Karpas-422 (cell line): Measurements from ENCODE around the gene RPL10A. TPM values are rescaled to one million over a fixed set of nuclear protein-coding genes. Genes with fewer than 3 reads are reported as not detected.
A peak's percentile ranks its signal among the peaks of the same experiment; 100 is the strongest.

Experiments used
- DNase-seq: peaks from one replicate; pipeline ENCODE4 v3.0.0-alpha.2; 2015
- H2AFZ ChIP-seq: fragments of 200-600 bp; sonication (generic); 2 replicates; pipeline ENCODE4 v1.6.1; 2014; ENCODE audit warnings: antibody characterized with exemption, low read length, mixed read lengths
- H3K27ac ChIP-seq: fragments of 200-600 bp; sonication (generic); 2 replicates; pipeline ENCODE4 v1.5.1; 2014; ENCODE audit warnings: mild to moderate bottlenecking, low read length, moderate library complexity
- H3K27me3 ChIP-seq: fragments of 200-600 bp; sonication (generic); 2 replicates; pipeline ENCODE4 v1.6.1; 2014; ENCODE audit warnings: low read length, mixed read lengths
- H3K36me3 ChIP-seq: fragments of 200-600 bp; sonication (generic); 2 replicates; pipeline ENCODE4 v1.6.1; 2014; ENCODE audit warnings: low read length, mixed read lengths; ENCODE audit not compliant: insufficient read depth
- H3K4me1 ChIP-seq: fragments of 200-600 bp; sonication (generic); 2 replicates; pipeline ENCODE4 v1.6.1; 2014; ENCODE audit warnings: mild to moderate bottlenecking, low read length, mixed read lengths
- H3K4me2 ChIP-seq: fragments of 200-600 bp; sonication (generic); 2 replicates; pipeline ENCODE4 v1.6.1; 2014; ENCODE audit warnings: low read length, low read depth, mild to moderate bottlenecking; ENCODE audit not compliant: poor library complexity, severe bottlenecking
- H3K4me3 ChIP-seq: fragments of 200-600 bp; sonication (generic); 2 replicates; pipeline ENCODE4 v1.5.1; 2014; ENCODE audit warnings: mild to moderate bottlenecking, antibody characterized with exemption, low read length, mixed read lengths
- H3K79me2 ChIP-seq: fragments of 200-600 bp; sonication (generic); 2 replicates; pipeline ENCODE4 v1.6.1; 2014; ENCODE audit warnings: mild to moderate bottlenecking, low read length, mixed read lengths
- H3K9ac ChIP-seq: fragments of 200-600 bp; sonication (generic); 2 replicates; pipeline ENCODE4 v1.6.0; 2014; ENCODE audit warnings: low read length
- H3K9me2 ChIP-seq: fragments of 200-600 bp; sonication (generic), shearing (Covaris generic); replicated peaks from 2 replicates; pipeline ENCODE4 v1.6.0; 2014; ENCODE audit warnings: mild to moderate bottlenecking, low read length, moderate library complexity; ENCODE audit not compliant: insufficient read depth
- H3K9me3 ChIP-seq: fragments of 300-700, 200-600 bp; sonication (generic); 2 replicates; pipeline ENCODE4 v1.6.1; 2014; ENCODE audit warnings: low read length, mixed read lengths
- H4K20me1 ChIP-seq: fragments of 200-600 bp; sonication (generic); 2 replicates; pipeline ENCODE4 v1.6.1; 2014; ENCODE audit warnings: mild to moderate bottlenecking, antibody characterized with exemption, low read length, low read depth; ENCODE audit not compliant: insufficient read depth
- total RNA-seq: library from RNA; depleted of rRNA; stranded (reverse); fragments of >200 nt; shearing (Covaris generic); gene quantifications from 2 replicates; pipeline ENCODE4 v1.2.3, GENCODE V29; 2014; ENCODE audit warnings: low replicate concordance

Gene RPL10A
- total RNA-seq, 1 experiment from 2014 or later: 3,423 TPM

DNA sequence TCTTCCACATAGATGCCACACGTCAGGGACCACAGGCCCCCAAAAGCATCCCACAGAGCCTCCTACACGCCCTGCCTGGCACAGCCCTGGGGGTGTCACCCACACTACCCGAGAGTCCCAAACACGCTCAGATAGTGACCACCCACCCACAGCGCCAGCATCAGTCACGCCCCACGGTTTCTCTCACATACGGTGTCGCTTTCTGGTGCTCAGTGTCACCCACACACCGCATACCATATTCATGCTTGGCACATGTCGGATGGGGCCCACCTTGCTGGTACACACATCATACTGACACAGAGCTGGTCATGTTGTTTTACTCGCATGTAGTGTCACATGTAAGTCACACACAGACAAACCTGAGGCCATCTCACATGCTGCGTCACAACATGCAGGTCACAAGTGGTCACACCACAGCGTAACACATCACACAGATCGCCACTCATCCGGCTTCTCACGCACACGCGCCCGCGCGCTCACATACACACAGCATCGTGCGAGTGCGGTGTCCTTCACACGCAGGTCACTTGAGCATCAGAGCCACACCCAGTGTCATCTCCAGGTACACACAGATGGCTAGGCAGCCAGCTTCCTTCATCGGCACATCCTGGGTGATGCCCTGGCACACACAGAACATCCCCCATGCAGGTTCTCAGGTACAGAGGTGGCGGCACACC, 25.2 kb downstream of the RPL10A start:
- H2AFZ ChIP-seq: no peak overlapping the region
- H3K4me3 ChIP-seq: no peak overlapping the region
- no peak overlapping the region for H3K4me2 ChIP-seq
- H3K4me1 ChIP-seq: peaks cover 3% of the 10 kb centered on the region; the same call in 1 of the 2 replicates
- DNase-seq: no peak
- no peaks in the 10 kb centered on the region for H3K9me2 ChIP-seq
- H3K27me3 ChIP-seq: no peaks in the 10 kb centered on the region
- no peak overlapping the region for H3K27ac ChIP-seq
- no peaks in the 10 kb centered on the region for H3K9me3 ChIP-seq
- H3K36me3 ChIP-seq: no peaks in the 10 kb centered on the region
- H4K20me1 ChIP-seq: 0 out of 2 replicates have a peak, but pooled peaks cover 4% of the 10 kb centered on the region
- no peak overlapping the region for H3K9ac ChIP-seq
- no peaks in the 10 kb centered on the region for H3K79me2 ChIP-seq

DNA sequence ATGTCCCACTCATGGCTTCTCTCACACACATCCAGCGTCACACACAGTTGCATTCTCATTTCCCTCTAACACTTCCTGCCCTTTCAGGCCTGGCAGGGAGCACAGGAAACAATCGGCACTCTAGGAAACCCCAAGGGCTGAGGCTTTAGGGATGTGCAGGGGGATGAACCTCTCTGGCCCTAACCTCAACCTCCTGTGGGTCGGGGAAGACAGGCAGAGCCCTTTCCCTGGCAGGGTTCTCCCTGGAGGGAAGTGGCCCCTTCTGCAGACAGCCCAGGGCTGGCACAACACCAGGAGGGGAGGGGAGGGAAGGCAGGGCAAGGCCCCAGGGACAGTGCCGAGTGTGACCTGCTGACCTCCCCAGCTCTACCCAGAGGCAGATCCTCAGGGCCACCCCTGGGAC, 26.0 kb downstream of the RPL10A start:
- no peak overlapping the region for H2AFZ ChIP-seq
- peaks cover 3% of the 10 kb centered on the region; the same call in 1 of the 2 replicates for H3K4me1 ChIP-seq
- H3K79me2 ChIP-seq: no peaks in the 10 kb centered on the region
- H3K9ac ChIP-seq: no peak overlapping the region
- H4K20me1 ChIP-seq: 0 out of 2 replicates have a peak, but pooled peaks cover 4% of the 10 kb centered on the region
- no peaks in the 10 kb centered on the region for H3K36me3 ChIP-seq
- DNase-seq: no peak
- no peak overlapping the region for H3K27ac ChIP-seq
- no peaks in the 10 kb centered on the region for H3K27me3 ChIP-seq
- H3K9me3 ChIP-seq: no peaks in the 10 kb centered on the region
- H3K4me2 ChIP-seq: no peak overlapping the region
- no peaks in the 10 kb centered on the region for H3K9me2 ChIP-seq
- no peak overlapping the region for H3K4me3 ChIP-seq

DNA sequence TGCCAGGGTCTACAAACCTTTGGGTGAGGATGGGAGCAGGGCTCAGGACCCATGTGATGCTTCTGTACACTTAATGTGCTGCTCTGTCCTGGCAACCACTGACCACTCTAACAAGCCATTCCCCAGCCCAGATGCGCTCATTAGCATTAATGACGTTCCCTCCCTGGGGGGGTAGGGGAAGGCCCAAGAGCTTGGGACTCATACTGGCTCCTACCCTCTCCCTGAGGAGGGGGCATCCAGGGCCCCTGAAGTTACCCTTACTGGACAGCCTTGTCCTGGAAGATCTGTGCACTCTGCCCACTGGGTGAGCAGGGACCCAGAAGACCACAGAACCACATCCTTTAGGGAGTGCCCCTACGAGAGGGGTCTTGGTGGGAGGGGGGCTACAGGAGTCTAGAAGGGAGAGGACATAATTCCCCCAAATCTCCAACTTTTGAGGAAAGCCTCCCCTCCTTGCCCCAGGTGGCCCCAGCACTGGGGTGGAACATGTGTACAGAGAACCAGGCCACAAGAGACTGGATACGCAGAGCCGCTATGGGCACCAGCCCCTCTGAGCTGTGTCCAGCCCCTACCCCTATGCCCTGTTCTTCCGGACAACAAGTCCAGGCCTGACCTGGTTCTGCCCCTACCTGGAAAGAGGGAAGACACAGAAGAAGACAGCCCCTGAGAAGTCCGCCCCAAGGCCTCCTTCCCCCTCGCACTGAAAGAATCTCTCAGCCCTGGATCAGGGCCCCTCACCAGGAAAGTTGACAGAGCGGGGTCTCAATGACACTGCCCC, 27.2 kb downstream of the RPL10A start:
- no peaks in the 10 kb centered on the region for H3K79me2 ChIP-seq
- H3K9me3 ChIP-seq: no peaks in the 10 kb centered on the region
- H3K9me2 ChIP-seq: no peaks in the 10 kb centered on the region
- no peak for DNase-seq
- H3K4me3 ChIP-seq: no peak overlapping the region
- no peak overlapping the region for H3K4me2 ChIP-seq
- no peaks in the 10 kb centered on the region for H3K27me3 ChIP-seq
- peaks cover 3% of the 10 kb centered on the region; the same call in 1 of the 2 replicates for H3K4me1 ChIP-seq
- no peaks in the 10 kb centered on the region for H3K36me3 ChIP-seq
- H4K20me1 ChIP-seq: 0 out of 2 replicates have a peak, but pooled peaks cover 4% of the 10 kb centered on the region
- H3K9ac ChIP-seq: no peak overlapping the region
- no peak overlapping the region for H2AFZ ChIP-seq
- no peak overlapping the region for H3K27ac ChIP-seq

DNA sequence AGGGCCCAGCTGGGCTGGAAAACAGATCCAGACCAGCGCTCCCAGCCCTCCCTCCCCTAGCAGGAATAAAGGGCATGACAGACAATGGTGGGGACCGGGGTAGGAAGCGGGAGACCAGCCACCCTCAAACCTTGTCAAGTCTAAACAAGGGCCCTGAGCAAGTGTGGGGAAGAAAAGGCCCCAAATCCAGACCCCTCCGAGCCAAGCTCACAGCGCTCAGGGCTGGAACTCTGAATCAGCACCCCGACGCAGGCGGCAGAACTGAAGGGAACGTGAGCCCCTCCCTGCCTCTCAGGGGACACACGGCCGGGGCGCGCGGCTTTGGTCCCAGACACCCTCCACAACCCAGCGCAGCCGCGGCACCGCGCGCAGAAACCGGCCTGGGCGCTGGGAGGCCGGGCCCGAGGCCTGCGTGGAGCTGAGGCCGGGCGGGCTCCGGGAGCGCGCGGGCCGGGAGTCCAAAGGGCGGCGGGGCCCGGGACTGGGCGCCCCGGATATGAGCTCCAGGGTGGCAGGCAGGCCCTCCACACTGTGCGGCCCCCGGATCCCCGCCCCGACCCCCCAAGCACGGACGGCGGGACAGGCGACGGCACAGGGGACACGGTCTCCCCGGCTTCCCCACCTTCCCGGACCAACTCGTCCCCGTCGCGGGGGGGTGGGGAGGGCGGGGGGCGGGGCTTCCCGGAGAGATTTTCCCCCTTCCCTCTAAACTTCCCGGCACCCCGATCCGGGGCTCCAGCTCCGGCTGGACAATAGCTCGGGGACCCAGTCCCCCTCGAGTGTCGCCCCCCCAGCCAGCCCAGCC, 28.0 kb downstream of the RPL10A start:
- Histone ChIP-seq H3K9me3 (no peaks in the 10 kb centered on the region), H3K79me2 (no peaks in the 10 kb centered on the region), H3K9ac (0 out of 2 replicates have a peak overlapping the region, but pooled peaks have one; percentile 20), H3K9me2 (no peaks in the 10 kb centered on the region), H3K4me2 (peak overlapping the region; percentile 61), H3K4me3 (peak overlapping the region; percentile 61; the same call in 1 of the 2 replicates), H3K27me3 (no peaks in the 10 kb centered on the region), H3K36me3 (no peaks in the 10 kb centered on the region), H2AFZ (no peak overlapping the region), H3K4me1 (peaks cover 3% of the 10 kb centered on the region; the same call in 1 of the 2 replicates), H4K20me1 (0 out of 2 replicates have a peak, but pooled peaks cover 4% of the 10 kb centered on the region), H3K27ac (no peak overlapping the region)
- DNase-seq: no peak

DNA sequence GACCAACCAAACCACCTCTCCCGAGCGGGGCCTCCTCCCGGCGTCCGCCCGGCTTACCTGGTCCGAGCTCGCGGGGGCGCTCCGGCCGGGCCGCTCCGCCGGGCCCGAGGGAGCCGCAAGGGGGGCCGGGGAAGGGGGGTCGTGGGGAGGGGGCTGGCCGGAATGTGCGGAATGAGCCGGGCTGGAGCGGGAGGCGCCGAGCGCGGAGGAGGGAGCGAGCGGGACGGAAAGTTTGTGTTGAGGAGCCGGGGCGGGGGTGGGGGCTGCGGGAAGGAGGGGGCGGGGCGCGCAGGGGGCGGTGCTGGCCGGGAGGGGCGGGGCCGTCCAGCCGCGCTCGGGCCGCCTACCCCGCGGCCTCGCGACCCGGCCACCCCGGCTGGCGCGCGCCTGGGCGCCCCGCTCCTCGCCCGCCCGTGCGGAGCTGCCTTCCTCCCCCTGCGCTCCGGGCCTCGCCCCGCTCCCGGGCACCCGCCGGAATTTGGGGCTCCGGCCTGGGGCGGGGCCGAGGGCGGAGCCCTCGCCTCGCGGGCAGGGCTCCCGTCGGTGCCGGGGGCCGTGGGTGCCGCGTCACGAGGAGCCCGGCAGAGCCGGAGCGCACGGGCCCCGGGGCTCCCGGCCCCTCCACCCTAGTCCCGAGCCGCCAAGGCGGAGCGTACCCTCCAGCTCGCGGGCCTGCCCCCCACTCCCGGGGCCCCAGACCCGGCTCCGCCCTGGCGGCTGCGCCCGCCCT, 28.8 kb downstream of the RPL10A start, which contains the start of gene TEAD3:
Gene TEAD3 (minus strand): TSS at position 239 of the 730 bp plus-strand sequence.
- Histone ChIP-seq H3K79me2 (no peaks in the 10 kb centered on the region), H4K20me1 (0 out of 2 replicates have a peak, but pooled peaks cover 4% of the 10 kb centered on the region), H3K36me3 (no peaks in the 10 kb centered on the region), H3K4me3 (peak within 1 kb of the TSS; percentile 61), H3K4me1 (peaks cover 3% of the 10 kb centered on the region; the same call in 1 of the 2 replicates), H2AFZ (no peak within 1 kb of the TSS), H3K27me3 (no peaks in the 10 kb centered on the region), H3K4me2 (peak within 1 kb of the TSS; percentile 65), H3K9ac (peak within 1 kb of the TSS; percentile 45), H3K9me3 (no peaks in the 10 kb centered on the region), H3K27ac (no peak within 1 kb of the TSS), H3K9me2 (no peaks in the 10 kb centered on the region)
- peak; percentile 64 for DNase-seq

DNA sequence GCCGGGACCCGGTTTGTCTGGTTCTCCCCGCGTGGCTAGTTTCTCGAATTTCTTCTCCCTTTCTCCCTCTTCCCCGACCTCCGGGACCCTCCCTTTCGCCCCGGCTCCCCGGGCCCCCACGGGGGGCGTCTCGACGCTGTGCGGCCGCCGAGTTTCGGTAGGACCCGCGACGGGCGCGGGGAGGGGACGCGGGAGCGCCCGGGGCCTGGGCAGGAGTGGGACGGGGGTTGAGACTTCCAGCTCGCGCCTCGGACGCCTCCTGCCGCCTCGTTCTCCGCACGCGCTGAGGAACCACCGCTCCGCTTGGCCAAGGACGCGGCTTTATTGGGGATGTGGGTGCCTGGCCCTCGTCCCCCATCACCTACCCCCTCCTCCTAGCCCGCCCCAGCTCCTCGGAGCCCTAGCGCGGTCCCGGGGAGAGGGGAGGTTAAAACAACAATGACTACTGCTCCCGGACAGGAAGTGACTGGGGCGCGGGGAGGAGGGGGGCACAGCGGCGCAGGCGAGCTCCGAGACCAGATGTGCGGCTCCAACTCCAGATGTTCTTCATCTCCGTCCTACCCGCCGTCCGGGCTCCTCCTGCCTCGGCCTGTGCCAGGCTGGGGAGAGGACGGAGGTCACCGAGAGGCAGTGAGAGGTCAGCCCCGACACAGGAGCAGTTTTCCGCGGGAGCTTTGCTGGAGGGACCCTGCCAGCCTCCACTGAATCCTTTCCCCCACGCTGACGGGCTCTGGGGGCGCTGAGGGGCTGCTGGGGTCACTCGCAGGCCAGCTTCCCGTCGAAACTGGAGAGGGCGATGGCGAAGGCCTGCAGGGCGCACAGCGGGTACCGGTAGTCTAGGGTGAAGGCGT, 29.6 kb downstream of the RPL10A start:
- no peaks in the 10 kb centered on the region for H3K9me3 ChIP-seq
- H4K20me1 ChIP-seq: 0 out of 2 replicates have a peak, but pooled peaks cover 4% of the 10 kb centered on the region
- H2AFZ ChIP-seq: no peak overlapping the region
- H3K4me3 ChIP-seq: peak overlapping the region; percentile 60
- H3K4me1 ChIP-seq: peaks cover 3% of the 10 kb centered on the region; the same call in 1 of the 2 replicates
- no peaks in the 10 kb centered on the region for H3K27me3 ChIP-seq
- H3K9ac ChIP-seq: peak overlapping the region; percentile 45
- DNase-seq: no peak
- H3K79me2 ChIP-seq: no peaks in the 10 kb centered on the region
- no peak overlapping the region for H3K27ac ChIP-seq
- H3K4me2 ChIP-seq: peak overlapping the region; percentile 65
- no peaks in the 10 kb centered on the region for H3K9me2 ChIP-seq
- no peaks in the 10 kb centered on the region for H3K36me3 ChIP-seq
